ENCODE results near the gene VLDLR.

Gene VLDLR

GRCh38 chr9:2622461-2623287 is 1.1 kb downstream of the VLDLR start:
- DNase-seq, result peak in 1 of 5 experiments; percentile 31

GRCh38 chr9:2623288-2624050 is 1.9 kb downstream of the VLDLR start:
- DNase-seq, result no peak

- no peak for DNase-seq
These were observed 2.6 kb downstream of the VLDLR start for GRCh38 chr9:2624051-2624682.

- no peak for DNase-seq
These were observed 3.8 kb downstream of the VLDLR start for GRCh38 chr9:2625427-2625826.

GRCh38 chr9:2628919-2629318 is 7.3 kb downstream of the VLDLR start:
- DNase-seq, result no peak

GRCh38 chr9:2630158-2630557 is 8.6 kb downstream of the VLDLR start:
- no peak for DNase-seq

- DNase-seq, result no peak
These were observed 9.7 kb downstream of the VLDLR start for GRCh38 chr9:2631263-2631662.

- DNase-seq, result no peak
These were observed 12.6 kb downstream of the VLDLR start for GRCh38 chr9:2634153-2634552.

- no peak for DNase-seq
These were observed 13.2 kb downstream of the VLDLR start for GRCh38 chr9:2634818-2635217.

GRCh38 chr9:2635922-2636321 is 14.3 kb downstream of the VLDLR start:
- no peak for DNase-seq

GRCh38 chr9:2637390-2637789 is 15.8 kb downstream of the VLDLR start:
- no peak for DNase-seq

- DNase-seq, result peak in 1 of 5 experiments; percentile 31
These were observed 17.5 kb downstream of the VLDLR start for GRCh38 chr9:2638871-2639673.

GRCh38 chr9:2639786-2640185 is 18.2 kb downstream of the VLDLR start:
- DNase-seq, result no peak

- DNase-seq, result no peak
These were observed 19.0 kb downstream of the VLDLR start for GRCh38 chr9:2640570-2640969.

GRCh38 chr9:2641033-2641432 is 19.4 kb downstream of the VLDLR start:
- no peak for DNase-seq

- no peak for DNase-seq
These were observed 20.5 kb downstream of the VLDLR start for GRCh38 chr9:2642068-2642467.

- no peak for DNase-seq
These were observed 24.0 kb downstream of the VLDLR start for GRCh38 chr9:2645569-2645968.

- DNase-seq, result peak in 2 of 5 experiments; percentile 45 to 88
These were observed 33.9 kb downstream of the VLDLR start for GRCh38 chr9:2655411-2655901.

- peak in 2 of 5 experiments; percentile 37 to 46 for DNase-seq
These were observed 35.8 kb downstream of the VLDLR start for GRCh38 chr9:2657427-2657826.

- DNase-seq, result no peak
These were observed 40.9 kb downstream of the VLDLR start for GRCh38 chr9:2662496-2662895.

- no peak for DNase-seq
These were observed 42.0 kb downstream of the VLDLR start for GRCh38 chr9:2663461-2664173.

Data from T-helper 2 cell (primary cell).